Measurements from ENCODE around the gene COLGALT1.

The COLGALT1 gene

DNA sequence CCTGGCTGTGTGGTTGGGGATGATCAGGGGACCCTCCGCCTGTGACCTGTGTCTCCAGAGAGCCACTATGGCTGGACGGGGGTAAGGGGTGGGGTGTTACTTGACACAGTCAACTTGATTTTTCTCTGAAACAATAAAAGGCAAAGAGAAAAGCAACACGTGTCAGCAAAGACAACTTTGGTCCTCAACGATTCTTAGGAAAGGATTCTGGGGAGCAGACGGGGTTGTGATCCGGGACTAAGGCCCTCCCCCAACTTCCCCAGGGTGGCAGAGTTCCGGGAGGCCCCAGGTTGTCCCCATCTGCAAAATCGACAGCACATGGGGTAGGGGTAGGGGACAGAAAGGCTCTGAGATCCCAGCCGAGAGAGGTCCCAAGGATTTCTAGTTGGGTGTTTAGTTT lies 46.2 kb downstream of the COLGALT1 start:
- DNase-seq (ENCODE audit: low spot score), result no peak

DNA sequence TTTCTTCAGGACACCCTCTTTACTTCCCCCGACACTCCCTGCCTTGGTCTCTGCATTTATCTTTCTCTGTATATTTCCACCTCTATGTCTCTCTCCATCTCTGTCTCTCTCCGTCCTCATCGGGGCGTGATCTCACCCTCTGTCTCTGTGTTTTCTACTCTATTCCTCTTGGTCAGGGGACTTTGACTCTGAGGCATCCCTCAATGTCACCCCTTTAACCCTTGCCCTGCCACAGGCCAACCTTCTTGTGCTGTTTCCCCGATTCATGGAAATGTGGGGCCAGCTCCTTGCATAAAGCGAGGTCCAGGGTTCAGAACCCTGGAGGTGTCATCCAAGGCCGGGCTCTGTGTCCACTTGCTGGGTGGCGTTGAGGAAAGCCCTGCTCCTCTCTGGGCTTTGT lies 46.8 kb downstream of the COLGALT1 start:
- no peak for DNase-seq (ENCODE audit: low spot score)

DNA sequence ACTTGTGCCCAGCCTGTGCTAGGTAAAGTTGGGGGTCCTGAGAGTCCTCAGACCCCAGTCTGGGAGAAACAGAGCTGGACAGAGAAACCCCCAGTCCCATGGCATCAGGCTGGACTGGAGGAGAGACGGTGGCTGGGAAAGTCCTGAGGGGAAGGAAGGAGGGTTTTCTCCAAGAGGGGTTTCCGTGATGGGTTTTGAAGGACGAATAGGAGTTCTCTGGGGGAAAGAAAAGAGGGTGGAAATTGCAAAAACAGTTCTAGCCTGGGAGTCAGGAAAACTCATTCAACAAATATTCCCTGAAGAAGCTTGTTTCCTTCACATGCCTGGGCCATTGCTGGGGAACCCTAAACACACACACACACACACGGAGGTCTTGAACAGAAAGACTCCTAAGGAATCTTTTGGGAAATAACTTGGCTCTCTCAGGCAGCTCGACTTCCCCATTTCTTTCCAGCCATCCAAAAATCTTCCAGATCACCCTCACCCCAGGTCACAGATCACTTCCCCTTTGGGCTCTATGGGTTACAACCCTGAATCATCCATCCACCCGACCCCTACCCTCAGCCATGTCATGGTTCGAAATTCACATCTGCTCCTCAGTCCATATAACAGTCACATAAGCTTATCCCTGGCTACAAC lies 47.5 kb downstream of the COLGALT1 start:
- DNase-seq (ENCODE audit: low spot score), result no peak

DNA sequence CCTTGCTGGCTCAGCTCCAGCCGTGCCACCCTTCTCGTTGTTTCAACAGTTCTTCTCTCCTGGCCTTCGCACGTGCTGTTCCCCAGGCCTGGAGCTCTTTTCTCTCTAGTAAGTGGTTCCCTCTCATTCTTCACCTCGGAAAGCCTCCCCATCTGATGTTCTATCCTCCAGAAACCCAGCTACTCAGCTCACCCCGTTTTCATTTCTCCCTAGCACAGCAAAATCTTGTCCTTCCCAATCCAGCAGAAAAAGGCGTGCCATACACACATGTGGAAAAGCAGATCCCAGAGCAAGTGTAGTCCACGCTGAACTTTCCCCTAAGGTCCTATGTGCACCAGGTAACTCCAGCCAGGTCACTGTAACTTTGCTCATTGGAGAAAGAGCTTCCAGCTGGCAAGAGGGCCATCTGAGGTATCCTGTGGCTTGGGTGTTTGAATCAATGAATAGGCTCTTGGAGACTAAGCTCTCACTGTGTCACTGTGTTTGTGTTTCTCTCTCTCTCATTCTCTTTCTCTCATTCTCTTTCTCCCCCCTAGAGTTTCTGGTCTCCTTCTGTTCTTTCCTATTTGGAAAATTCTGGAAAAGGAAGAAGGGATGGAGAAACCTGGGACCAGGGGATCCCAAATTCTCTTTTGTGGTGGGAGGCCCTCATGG lies 49.0 kb downstream of the COLGALT1 start:
- DNase-seq (ENCODE audit: low spot score), result no peak

DNA sequence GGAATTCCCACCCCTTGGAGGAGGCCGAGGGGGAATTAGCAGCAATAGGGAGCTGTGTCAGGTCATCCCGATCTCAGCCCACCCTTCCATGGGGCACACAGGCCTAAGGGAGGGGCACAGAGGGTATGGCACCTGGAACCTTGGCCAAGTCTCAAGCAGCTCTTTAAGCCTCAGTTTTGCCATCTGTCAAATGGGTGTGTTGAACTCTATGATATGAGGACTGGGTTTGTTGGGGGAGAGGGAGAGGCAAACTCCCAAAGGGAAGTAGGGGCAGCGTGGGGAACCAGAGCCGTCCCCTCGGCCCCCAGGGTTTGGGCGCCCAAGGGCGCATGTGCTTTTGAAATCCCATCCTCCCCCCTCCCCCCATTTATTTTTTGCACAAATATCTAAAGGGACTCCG lies 49.7 kb downstream of the COLGALT1 start:
- no peak for DNase-seq (ENCODE audit: low spot score)

DNA sequence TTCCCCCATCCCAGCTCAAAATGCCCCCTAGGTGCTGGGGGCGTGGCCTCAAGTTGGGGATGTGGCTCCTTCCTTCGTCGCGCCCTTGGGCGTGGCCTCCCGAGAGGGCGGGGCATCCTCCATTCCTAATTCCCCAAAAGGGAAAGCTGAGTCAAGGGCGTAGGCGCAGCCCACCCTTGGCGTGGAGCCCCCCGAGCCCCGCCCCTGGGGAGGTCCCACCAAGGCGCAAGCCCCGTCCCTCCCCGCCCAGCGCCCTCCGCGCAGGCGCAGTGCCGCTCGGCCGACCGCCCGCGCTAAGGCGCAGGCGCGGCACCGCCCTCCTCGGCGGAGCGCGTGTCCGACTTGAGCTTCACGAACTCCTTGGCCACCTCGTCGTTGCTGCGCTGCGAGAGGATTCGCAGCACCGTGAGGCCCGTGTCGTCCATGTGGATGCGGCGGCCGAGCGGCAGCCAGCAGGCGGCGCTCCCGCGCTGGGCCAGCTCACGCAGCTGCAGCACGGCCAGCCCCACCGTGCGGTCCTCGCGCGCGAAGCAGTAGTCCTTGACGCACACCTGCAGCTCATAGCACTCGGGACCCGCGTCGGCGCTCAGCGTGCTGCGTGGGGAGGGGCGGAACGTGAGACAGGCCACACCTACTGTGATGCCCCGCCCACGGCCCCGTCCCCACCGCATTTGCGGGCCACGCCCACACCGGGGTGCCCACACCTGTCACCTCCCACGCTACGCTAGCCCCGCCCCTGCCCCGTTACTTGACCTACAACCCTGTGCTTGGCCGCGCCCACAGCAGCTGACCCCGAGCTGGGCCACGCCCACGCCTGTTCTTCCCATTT lies 50.5 kb downstream of the COLGALT1 start:
- DNase-seq (ENCODE audit: low spot score), result peak; percentile 71

DNA sequence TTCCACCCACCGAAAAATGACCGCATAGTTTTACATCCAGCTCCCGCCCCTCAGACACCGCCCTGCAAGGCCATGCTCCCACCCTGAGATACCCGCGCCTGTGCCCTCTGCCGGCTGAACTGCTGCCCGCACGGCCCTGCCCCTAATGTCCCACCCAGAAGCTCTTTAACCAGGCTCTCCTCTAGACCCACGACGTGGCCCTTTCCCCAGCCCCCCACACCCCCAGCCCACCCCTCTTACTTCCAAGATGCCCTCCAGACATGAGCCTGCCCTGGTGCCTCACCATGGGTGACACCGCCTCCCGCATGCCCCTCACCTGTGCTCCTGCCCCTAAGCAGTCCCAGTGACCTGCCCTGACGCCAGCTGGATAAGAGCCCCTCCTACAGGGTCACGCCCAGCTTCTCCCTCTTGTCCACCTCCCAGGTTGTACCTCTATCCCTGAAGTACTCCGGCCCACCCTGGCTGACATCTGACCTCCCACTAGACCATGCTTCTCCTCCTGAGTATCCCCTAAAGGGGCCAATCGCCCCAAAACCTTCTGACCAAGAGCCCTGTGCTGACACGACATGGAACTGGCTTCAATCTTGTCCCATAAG lies 51.2 kb downstream of the COLGALT1 start:
- no peak for DNase-seq (ENCODE audit: low spot score)

DNA sequence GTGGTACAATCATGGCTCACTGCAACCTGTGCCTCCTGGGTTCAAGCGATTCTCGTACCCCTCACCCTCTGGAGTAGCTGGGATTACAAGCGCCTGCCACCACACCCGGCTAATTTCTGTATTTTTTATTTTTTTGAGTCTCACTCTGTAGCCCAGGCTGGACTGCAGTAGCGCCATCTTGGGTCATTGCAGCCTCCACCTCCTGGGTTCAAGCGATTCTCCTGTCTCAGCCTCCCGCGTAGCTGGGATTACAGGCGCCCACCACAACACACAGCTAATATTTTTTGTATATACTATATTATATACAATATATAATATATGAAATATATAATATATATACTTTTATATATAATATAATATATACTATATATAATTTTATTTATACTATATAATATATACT lies 52.5 kb downstream of the COLGALT1 start:
- DNase-seq (ENCODE audit: low spot score), result no peak

DNA sequence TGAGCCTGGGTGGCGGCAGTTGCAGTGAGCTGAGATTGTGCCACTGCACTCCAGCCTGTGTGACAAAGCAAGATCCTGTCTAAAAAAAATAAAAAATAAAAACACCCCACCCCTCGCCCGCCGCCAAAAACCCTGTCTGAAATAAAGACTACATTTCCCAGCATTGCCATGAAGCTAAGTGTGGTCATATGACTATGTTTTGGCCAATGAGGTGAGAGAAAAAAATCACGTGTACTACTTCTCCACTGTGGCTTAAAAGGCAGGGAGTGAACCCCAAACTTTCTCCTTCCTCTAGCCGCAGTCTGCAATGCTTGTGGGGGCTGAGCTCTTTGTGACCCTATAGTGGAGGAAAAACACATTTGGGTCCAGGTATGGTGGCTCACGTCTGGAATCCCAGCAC lies 54.9 kb downstream of the COLGALT1 start:
- DNase-seq (ENCODE audit: low spot score), result peak; percentile 41

DNA sequence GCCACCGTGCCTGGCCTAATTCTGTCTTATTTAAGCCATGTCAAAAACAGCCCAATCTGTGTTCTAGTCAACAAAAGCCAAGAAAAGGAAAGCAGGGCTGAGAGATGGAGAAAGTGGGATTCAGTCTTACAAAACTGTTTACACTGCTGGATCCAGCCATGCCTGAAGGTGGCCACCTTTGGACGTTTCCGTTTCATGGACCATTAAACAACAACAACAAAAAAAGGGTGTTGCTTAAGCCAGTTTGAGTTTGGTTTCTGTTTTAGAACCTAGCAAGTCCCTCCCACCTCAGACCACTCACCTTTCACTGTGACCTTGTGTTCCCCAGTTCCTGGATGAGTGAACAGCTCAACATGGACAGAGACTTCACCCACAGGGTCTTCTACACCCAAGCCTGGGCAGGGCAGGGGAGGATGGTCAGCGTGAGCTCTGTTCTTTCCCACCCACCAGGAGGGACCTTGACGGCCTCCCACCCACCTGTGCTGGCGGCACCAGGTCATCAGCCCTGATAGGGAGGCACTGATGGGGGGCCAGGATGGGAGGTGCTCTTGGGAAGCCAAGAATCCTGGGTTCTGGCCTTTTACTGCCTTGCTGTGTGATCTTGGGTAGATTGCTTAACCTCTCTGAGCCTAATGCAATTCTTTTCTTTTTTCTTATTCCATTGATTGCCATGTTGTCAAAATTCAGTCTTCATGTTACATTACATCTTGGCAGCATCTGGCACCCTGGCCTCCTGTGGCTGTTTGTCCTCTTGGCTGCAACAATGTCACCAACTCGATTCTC lies 56.2 kb downstream of the COLGALT1 start:
- DNase-seq (ENCODE audit: low spot score), result no peak

DNA sequence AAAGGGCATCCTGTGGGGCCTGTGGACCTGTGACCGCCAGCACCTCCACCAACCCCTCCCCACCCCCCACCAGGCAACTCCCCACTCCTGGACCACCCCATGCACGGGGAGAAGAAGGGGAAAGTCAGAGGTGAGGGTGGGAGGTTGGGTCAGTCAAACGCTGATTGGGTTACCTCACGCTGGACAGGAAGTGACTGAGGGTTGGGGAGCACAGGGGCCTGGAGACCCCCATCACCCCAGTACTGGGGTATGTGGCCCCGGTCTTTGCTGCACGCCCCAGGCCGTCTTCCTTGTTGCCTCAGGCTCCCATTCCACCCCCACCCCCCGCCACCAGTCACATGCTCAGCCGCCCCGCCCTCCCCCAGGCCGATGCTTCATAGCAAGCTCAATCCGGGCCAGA lies 59.0 kb downstream of the COLGALT1 start:
- DNase-seq (ENCODE audit: low spot score), result no peak

DNA sequence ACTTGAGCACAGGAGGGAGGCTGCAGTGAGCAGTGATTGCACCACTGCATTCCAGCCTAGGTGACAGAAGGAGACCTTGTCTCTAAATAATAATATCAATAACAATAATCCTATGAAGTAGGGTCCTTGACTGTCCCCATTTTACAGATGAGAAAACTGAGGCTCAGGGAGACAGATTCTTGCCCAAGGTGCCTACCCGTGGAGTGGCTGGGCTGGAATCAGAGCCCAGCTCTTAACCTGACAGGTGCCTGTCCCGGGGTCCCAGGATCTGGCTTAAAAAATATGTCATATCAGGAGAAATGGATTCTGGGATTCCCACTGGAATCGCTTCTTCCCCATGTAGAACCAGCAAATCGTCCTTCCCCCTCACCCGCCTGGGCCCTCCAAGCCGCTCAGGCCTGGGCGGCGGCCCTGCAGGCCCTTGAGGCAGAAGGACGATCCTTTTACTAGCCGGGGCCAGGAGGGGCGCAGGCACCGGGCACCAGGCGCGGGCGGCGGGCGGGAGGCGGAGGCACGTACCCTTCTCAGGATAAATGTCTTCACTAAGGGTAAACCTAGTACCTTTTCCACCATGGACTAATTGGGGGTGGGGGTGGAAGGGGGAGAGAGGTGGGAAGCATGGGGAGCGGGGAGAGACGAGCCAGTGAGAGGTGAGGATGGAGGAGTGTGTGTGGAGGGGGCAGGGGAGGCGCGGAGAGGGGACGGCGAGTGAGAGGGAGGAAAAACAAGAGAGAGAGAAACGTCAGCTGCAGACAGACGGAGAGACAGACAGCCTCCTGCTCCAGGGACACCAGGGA lies 60.6 kb downstream of the COLGALT1 start:
- no peak for DNase-seq (ENCODE audit: low spot score)

DNA sequence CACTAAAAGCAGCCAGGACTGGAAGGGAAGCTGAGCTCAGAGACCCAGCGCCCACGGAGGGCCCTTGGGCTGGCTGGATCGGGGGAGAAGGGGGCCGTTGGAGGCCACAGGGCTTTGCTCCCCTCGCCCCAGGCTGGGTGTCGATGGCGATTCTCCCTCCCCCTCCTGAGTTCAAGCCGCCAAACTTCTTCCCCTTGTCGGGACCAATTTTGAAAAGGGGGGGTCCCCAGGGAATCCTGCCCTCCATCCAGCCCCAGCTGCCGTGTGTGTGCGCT lies 61.2 kb downstream of the COLGALT1 start:
- no peak for DNase-seq (ENCODE audit: low spot score)

DNA sequence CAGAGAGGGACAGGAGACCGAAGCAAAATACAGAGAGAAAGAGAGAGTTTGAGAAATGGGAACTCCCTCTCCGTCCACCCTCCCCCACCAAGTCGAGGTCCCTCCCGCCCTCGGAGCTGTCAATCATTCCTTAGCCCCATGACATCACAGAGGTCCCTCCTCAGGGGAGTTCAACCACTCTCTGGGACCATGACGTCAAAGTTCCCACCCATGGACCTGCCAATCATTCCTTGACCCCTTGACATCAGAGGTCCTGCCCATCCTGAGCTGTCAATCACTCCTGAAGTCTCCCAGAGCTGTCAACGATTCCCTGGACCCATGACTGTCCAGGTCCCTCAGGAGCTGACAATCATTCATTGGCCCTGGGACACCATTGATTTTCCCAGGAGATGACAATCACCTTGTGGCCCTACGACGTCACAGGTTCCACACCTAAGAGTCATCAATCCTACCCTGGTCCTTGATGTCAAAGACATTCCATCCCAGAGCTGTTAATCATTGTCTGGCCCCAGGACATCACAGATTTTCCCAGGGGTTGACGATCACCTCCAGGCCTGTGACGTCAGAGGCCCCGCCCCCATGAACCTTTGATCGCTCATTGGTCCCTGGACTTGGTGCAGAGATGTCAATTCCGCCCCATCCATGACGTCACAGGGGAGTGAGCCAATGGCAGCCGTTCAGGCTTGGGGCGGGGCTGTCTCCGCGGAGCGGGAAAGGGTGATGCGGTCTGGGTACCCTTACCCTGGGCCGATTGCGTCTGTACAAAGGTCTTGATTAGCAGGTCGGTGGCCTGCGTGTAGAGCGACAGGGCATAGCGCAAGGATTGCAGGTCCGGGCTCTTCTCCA lies 61.7 kb downstream of the COLGALT1 start:
- DNase-seq (ENCODE audit: low spot score), result peak; percentile 58

DNA sequence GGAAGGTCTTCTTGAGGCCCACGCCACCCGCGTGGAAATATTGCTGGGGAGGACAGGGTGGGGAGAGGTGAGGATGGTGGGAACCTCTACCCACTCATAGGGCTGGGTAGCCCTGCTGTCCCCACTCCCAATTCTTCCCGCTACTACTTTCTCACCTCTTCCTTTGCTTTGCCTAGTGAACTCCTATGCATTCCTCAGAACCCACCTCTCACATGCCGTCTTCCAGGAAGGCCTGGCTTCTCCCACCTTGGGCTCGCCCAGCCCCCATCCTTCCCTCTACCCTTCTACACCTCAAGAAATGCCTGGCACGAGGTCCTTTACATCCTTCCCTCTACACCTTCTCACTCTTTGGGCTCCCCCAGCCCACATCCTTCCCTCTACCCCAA lies 62.4 kb downstream of the COLGALT1 start:
- no peak for DNase-seq (ENCODE audit: low spot score)

DNA sequence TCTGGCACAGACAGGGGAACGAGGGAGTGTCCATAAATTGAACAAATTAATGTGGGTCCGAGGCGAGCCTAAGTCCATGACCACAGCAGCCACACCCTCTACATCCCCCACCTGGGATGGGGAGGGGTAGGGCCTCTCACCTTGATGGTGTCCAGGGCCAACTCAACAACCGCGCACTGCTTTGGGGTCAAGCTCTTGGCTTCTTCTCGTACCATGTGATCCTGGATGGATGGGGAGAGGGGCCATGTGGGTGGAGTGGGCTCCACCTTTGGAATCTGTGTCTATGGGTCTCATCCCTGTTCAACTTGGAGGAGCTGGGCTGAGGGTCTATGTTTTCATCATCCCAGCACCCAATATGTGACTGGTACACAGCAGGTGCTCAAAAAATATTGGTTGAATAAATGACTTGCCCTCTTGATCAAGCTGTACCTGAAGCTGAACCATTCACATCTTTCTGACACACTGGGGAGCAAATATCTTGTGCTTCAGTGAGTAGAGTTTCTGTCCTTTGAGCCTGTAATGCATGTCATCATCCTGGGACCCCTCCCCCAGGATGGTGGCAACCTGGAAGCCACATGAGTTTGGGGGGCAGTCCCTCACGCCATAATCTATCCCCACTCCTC lies 62.9 kb downstream of the COLGALT1 start:
- no peak for DNase-seq (ENCODE audit: low spot score)

DNA sequence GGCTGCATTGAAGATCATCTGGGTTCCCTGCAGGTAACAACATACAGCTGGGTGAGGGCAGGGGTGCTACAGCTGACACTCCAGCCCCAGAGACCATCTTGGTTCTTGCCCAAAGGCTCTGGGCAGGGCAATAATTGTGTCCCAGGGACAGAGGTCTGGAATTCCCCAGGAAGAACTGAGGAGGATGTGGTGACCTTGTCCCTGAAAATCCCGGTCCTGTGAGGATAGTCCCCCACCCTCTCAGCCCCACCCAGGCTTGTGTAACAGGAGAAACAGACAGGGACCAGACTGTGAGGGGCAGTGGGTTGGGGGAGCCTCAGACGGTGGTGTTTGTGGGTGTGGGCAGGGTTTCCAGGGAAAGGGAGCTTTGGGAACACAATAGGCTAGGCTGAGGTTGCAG lies 63.5 kb downstream of the COLGALT1 start:
- DNase-seq (ENCODE audit: low spot score), result no peak

DNA sequence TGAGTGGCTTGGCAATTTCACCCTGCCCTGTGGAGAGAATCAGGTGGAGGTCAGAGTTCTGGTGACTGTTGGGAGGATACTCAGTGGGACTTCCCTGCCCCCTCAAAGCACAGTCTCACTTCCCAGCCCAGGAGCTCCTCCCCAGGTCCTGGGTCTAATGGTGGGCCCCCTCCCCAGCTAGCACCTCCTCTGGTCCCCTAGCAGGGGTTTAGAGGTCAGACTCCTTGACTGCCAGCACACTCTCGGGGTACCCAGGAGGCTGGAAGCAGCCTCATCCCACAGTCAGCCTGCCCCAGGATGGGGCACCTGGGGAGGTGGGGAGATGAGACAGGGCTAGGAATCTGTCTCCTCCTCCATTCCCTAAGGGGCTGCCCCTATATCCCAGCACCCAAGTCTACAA lies 65.2 kb downstream of the COLGALT1 start:
- DNase-seq (ENCODE audit: low spot score), result no peak

DNA sequence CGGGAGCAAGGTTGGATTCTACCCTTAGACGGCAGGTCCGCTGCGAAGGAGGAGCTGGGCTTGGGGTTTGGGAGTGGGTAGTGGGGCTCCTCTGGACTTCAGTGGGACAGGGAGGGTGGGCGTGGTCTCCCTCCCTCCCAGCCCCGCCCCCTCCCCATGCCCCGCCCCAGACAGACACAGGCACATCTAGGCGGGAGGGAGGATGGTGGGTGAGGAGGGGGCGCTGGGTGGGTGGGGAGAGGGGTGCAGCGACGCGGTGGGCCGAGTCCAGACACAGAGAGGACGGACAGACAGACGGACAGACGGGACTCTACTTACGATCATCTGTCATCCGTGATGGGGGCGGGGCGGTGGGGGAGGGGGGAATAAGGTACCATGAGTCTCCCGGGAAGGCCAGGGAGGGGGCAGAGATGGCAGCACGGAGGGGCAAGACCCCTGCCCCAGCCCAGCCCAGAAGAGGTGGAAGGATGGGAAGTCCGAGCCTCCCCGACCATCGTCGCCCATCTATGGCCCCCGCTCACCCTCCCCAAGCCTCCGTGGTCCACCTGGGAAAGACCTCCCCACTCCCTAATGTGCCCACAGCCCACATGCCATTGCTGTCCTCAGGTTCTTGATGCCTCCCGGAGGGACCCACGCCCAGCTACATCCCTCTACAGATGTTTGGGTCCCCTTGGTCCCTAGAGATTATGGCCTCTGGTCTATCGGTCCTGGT lies 67.9 kb downstream of the COLGALT1 start:
- DNase-seq (ENCODE audit: low spot score), result no peak
